ENCODE measurements around the gene CACNA1A. TPM values are rescaled to one million over a fixed set of nuclear protein-coding genes. Genes with fewer than 3 reads are reported as not detected.

Gene CACNA1A
- total RNA-seq, 1 donor: 42.8 TPM

GRCh38 chr19:13417054-13417453 is 89.2 kb downstream of the CACNA1A start:
- DNase-seq (ENCODE audit: low read depth): no peak
- no peak overlapping the region for H3K4me3 ChIP-seq (ENCODE audit: low read depth, low read length)
- TF ChIP-seq CTCF (IDR thresholded peaks at IDR 0.05; ENCODE audit: insufficient read depth, low read length): no peak

GRCh38 chr19:13411899-13412298 is 94.4 kb downstream of the CACNA1A start:
- TF ChIP-seq CTCF (IDR thresholded peaks at IDR 0.05; ENCODE audit: insufficient read depth, low read length): no peak

GRCh38 chr19:13410946-13411345 is 95.3 kb downstream of the CACNA1A start:
- DNase-seq (ENCODE audit: low read depth): no peak
- TF ChIP-seq CTCF (IDR thresholded peaks at IDR 0.05; ENCODE audit: insufficient read depth, low read length): no peak
- H3K4me3 ChIP-seq (ENCODE audit: low read depth, low read length): no peak overlapping the region

More at GRCh38 chr19:13411899-13412298, 94.4 kb downstream of the CACNA1A start:
- H3K4me3 ChIP-seq (ENCODE audit: low read depth, low read length): no peak overlapping the region
- no peak for DNase-seq (ENCODE audit: low read depth)

- no peak overlapping the region for H3K4me3 ChIP-seq (ENCODE audit: low read depth, low read length)
- TF ChIP-seq CTCF (IDR thresholded peaks at IDR 0.05; ENCODE audit: insufficient read depth, low read length): no peak
- no peak for DNase-seq (ENCODE audit: low read depth)
Measured at GRCh38 chr19:13408889-13409518, 97.3 kb downstream of the CACNA1A start.

GRCh38 chr19:13404236-13404635 is 102.0 kb downstream of the CACNA1A start:
- DNase-seq (ENCODE audit: low read depth): no peak
- no peak for TF ChIP-seq CTCF (IDR thresholded peaks at IDR 0.05; ENCODE audit: insufficient read depth, low read length)
- H3K4me3 ChIP-seq (ENCODE audit: low read depth, low read length): no peak overlapping the region

GRCh38 chr19:13401388-13401787 is 104.9 kb downstream of the CACNA1A start:
- DNase-seq (ENCODE audit: low read depth): peak; percentile 30
- H3K4me3 ChIP-seq (ENCODE audit: low read depth, low read length): no peak overlapping the region
- no peak for TF ChIP-seq CTCF (IDR thresholded peaks at IDR 0.05; ENCODE audit: insufficient read depth, low read length)

- DNase-seq (ENCODE audit: low read depth): no peak
- no peak overlapping the region for H3K4me3 ChIP-seq (ENCODE audit: low read depth, low read length)
- no peak for TF ChIP-seq CTCF (IDR thresholded peaks at IDR 0.05; ENCODE audit: insufficient read depth, low read length)
Measured at GRCh38 chr19:13400296-13400695, 106.0 kb downstream of the CACNA1A start.

Measured in fibroblast of the aortic adventitia (primary cell).